ENCODE measurements around the gene ZNF829.

ZNF829 gene

GRCh38 chr19:36939153-36939552, 23.1 kb upstream of the ZNF829 start:
- H3K27me3 ChIP-seq (ENCODE audit: insufficient read depth, poor library complexity, severe bottlenecking) = no peaks in the 10 kb centered on the region
- ATAC-seq (ENCODE audit: low read depth) = no peak
- H3K27ac ChIP-seq (ENCODE audit: poor library complexity, severe bottlenecking) = no peak overlapping the region
- DNase-seq (ENCODE audit: low spot score) = no peak
- peaks cover 2% of the 10 kb centered on the region for H3K9me3 ChIP-seq (ENCODE audit: severe bottlenecking)
- no peaks in the 10 kb centered on the region for H3K4me1 ChIP-seq (ENCODE audit: insufficient read depth, poor library complexity, severe bottlenecking)
- no peak for TF ChIP-seq CTCF (IDR thresholded peaks at IDR 0.05; ENCODE audit: poor library complexity, severe bottlenecking)
- H3K4me3 ChIP-seq (ENCODE audit: severe bottlenecking) = no peak overlapping the region
- H3K36me3 ChIP-seq (ENCODE audit: low read depth) = peaks cover 44% of the 10 kb centered on the region

- Histone ChIP-seq H3K9me3 (ENCODE audit: severe bottlenecking) (peaks cover 13% of the 10 kb centered on the region), H3K4me3 (ENCODE audit: severe bottlenecking) (no peak overlapping the region), H3K36me3 (ENCODE audit: low read depth) (peaks cover 11% of the 10 kb centered on the region), H3K27ac (ENCODE audit: poor library complexity, severe bottlenecking) (no peak overlapping the region), H3K4me1 (ENCODE audit: insufficient read depth, poor library complexity, severe bottlenecking) (no peaks in the 10 kb centered on the region), H3K27me3 (ENCODE audit: insufficient read depth, poor library complexity, severe bottlenecking) (no peaks in the 10 kb centered on the region)
- TF ChIP-seq CTCF (IDR thresholded peaks at IDR 0.05; ENCODE audit: poor library complexity, severe bottlenecking) = no peak
- ATAC-seq (ENCODE audit: low read depth) (no peak), DNase-seq (ENCODE audit: low spot score) (no peak)
Measured at GRCh38 chr19:36931684-36932083, 15.6 kb upstream of the ZNF829 start.

GRCh38 chr19:36918090-36918489, 2.0 kb upstream of the ZNF829 start:
- H3K36me3 ChIP-seq (ENCODE audit: low read depth) = peaks cover 48% of the 10 kb centered on the region
- H3K9me3 ChIP-seq (ENCODE audit: severe bottlenecking) = peaks cover 3% of the 10 kb centered on the region
- no peak overlapping the region for H3K4me3 ChIP-seq (ENCODE audit: severe bottlenecking)
- no peak overlapping the region for H3K27ac ChIP-seq (ENCODE audit: poor library complexity, severe bottlenecking)
- no peak for TF ChIP-seq CTCF (IDR thresholded peaks at IDR 0.05; ENCODE audit: poor library complexity, severe bottlenecking)
- ATAC-seq (ENCODE audit: low read depth) (no peak), DNase-seq (ENCODE audit: low spot score) (no peak)
- H3K4me1 ChIP-seq (ENCODE audit: insufficient read depth, poor library complexity, severe bottlenecking) = no peaks in the 10 kb centered on the region
- no peaks in the 10 kb centered on the region for H3K27me3 ChIP-seq (ENCODE audit: insufficient read depth, poor library complexity, severe bottlenecking)

- DNase-seq (ENCODE audit: low spot score) (no peak), ATAC-seq (ENCODE audit: low read depth) (peak; percentile 35; the same call in 2 of the 3 replicates)
- peak overlapping the region; percentile 64 for H3K4me3 ChIP-seq (ENCODE audit: severe bottlenecking)
- H3K27ac ChIP-seq (ENCODE audit: poor library complexity, severe bottlenecking) = peak overlapping the region; percentile 48
- H3K27me3 ChIP-seq (ENCODE audit: insufficient read depth, poor library complexity, severe bottlenecking) = no peaks in the 10 kb centered on the region
- TF ChIP-seq CTCF (IDR thresholded peaks at IDR 0.05; ENCODE audit: poor library complexity, severe bottlenecking) = no peak
- H3K36me3 ChIP-seq (ENCODE audit: low read depth) = peaks cover 59% of the 10 kb centered on the region
- H3K4me1 ChIP-seq (ENCODE audit: insufficient read depth, poor library complexity, severe bottlenecking) = no peaks in the 10 kb centered on the region
- H3K9me3 ChIP-seq (ENCODE audit: severe bottlenecking) = peaks cover 3% of the 10 kb centered on the region
Measured at GRCh38 chr19:36916991-36917390, 900 bp upstream of the ZNF829 start.

GRCh38 chr19:36898422-36898821, 17.7 kb downstream of the ZNF829 start:
- DNase-seq (ENCODE audit: low spot score) = no peak
- Histone ChIP-seq H3K27ac (ENCODE audit: poor library complexity, severe bottlenecking) (no peak overlapping the region), H3K4me3 (ENCODE audit: severe bottlenecking) (no peak overlapping the region), H3K9me3 (ENCODE audit: severe bottlenecking) (peaks cover 36% of the 10 kb centered on the region), H3K4me1 (ENCODE audit: insufficient read depth, poor library complexity, severe bottlenecking) (no peaks in the 10 kb centered on the region), H3K36me3 (ENCODE audit: low read depth) (peaks cover 86% of the 10 kb centered on the region), H3K27me3 (ENCODE audit: insufficient read depth, poor library complexity, severe bottlenecking) (no peaks in the 10 kb centered on the region)
- ATAC-seq (ENCODE audit: low read depth) = no peak
- TF ChIP-seq CTCF (IDR thresholded peaks at IDR 0.05; ENCODE audit: poor library complexity, severe bottlenecking) = no peak
